GF-D8 (cell line): ENCODE measurements around the gene ARL11.

Experiments
- DNase-seq: peaks from one replicate; lab custom pipeline; 2025; lab: John Stamatoyannopoulos, UW

The ARL11 gene

GRCh38 chr13:49649244-49649962 lies 21.1 kb downstream of the ARL11 start:
- no peak for DNase-seq

- DNase-seq = no peak
Measured at GRCh38 chr13:49649963-49650312, 21.6 kb downstream of the ARL11 start.

GRCh38 chr13:49651570-49652354 lies 23.5 kb downstream of the ARL11 start:
- DNase-seq = no peak

GRCh38 chr13:49652355-49653305 lies 24.3 kb downstream of the ARL11 start:
- no peak for DNase-seq

GRCh38 chr13:49653478-49653877 lies 25.2 kb downstream of the ARL11 start:
- no peak for DNase-seq

GRCh38 chr13:49654011-49654410 lies 25.7 kb downstream of the ARL11 start:
- DNase-seq = no peak

- DNase-seq = no peak
Measured at GRCh38 chr13:49655906-49656305, 27.6 kb downstream of the ARL11 start.

- DNase-seq = no peak
Measured at GRCh38 chr13:49657241-49657641, 28.9 kb downstream of the ARL11 start.

- DNase-seq = no peak
Measured at GRCh38 chr13:49664606-49665005, 36.3 kb downstream of the ARL11 start.

- DNase-seq = no peak
Measured at GRCh38 chr13:49667773-49668172, 39.5 kb downstream of the ARL11 start.

GRCh38 chr13:49669735-49670309 lies 41.5 kb downstream of the ARL11 start:
- no peak for DNase-seq

GRCh38 chr13:49670828-49671227 lies 42.5 kb downstream of the ARL11 start:
- no peak for DNase-seq

GRCh38 chr13:49676581-49677298 lies 48.4 kb downstream of the ARL11 start:
- DNase-seq = no peak

- DNase-seq = no peak
Measured at GRCh38 chr13:49678191-49678914, 50.0 kb downstream of the ARL11 start.

- no peak for DNase-seq
Measured at GRCh38 chr13:49679246-49679645, 50.9 kb downstream of the ARL11 start.

- DNase-seq = no peak
Measured at GRCh38 chr13:49681842-49682435, 53.6 kb downstream of the ARL11 start.
